Caco-2 (cell line): Measurements from ENCODE around the gene ATAD3A. TPM values are rescaled to one million over a fixed set of nuclear protein-coding genes. Genes with fewer than 3 reads are reported as not detected.

Source experiments
- BruUV-seq: library from RNA; stranded (reverse); fragments of 400-500 nt; replicated peaks from 2 replicates; lab custom pipeline; 2021; lab: Mats Ljungman, UMichigan
- CTCF ChIA-PET: fragments of 300-600 bp; sonication (Branson Sonifier 250); formaldehyde crosslinking; loops from one replicate; lab custom pipeline; 2022; ENCODE audit warnings: antibody characterized with exemption; lab: Charles Lee
- POLR2A ChIA-PET: fragments of 300-600 bp; sonication (Branson Sonifier 250); formaldehyde crosslinking; loops from one replicate; lab custom pipeline; 2022; ENCODE audit warnings: antibody characterized with exemption; lab: Charles Lee
- DNase-seq, 2 experiments: peaks; one replicate each; pipeline versions ENCODE4 v3.0.0 to v3.0.0-alpha.2; 2020 to 2022
- H3K27me3 ChIP-seq: replicated peaks from 2 replicates; pipeline ENCODE4 v1.6.0; 2011; ENCODE audit warnings: low read length; ENCODE audit not compliant: control insufficient read depth, insufficient read depth
- H3K36me3 ChIP-seq: 2 replicates; pipeline ENCODE4 v1.5.1; 2011; ENCODE audit warnings: low read length; ENCODE audit not compliant: control insufficient read depth, insufficient read depth
- H3K4me1 ChIP-seq: fragments of 250-450 bp; sonication (Bioruptor Pico); 2 replicates; pipeline ENCODE4 v1.5.1; 2020; ENCODE audit warnings: mild to moderate bottlenecking
- H3K4me3 ChIP-seq: 2 replicates; pipeline ENCODE4 v1.5.1; 2011; ENCODE audit warnings: low read depth, mild to moderate bottlenecking, control low read depth, low read length
- H3K9me3 ChIP-seq: fragments of 250-450 bp; sonication (Bioruptor Pico); 2 replicates; pipeline ENCODE4 v1.5.1; 2020; ENCODE audit warnings: mild to moderate bottlenecking, moderate library complexity
- H3K27ac Mint-ChIP-seq: one replicate; pipeline ENCODE4 v1.8.0; 2022; ENCODE audit warnings: mixed read lengths; ENCODE audit not compliant: unreplicated experiment
- H3K27me3 Mint-ChIP-seq: one replicate; pipeline ENCODE4 v1.8.0; 2022; ENCODE audit warnings: mixed read lengths; ENCODE audit not compliant: insufficient read depth, unreplicated experiment
- H3K36me3 Mint-ChIP-seq: one replicate; pipeline ENCODE4 v1.8.0; 2022; ENCODE audit warnings: mild to moderate bottlenecking, mixed read lengths; ENCODE audit not compliant: insufficient read depth, unreplicated experiment
- H3K4me1 Mint-ChIP-seq: one replicate; pipeline ENCODE4 v1.8.0; 2022; ENCODE audit warnings: low read depth, mixed read lengths; ENCODE audit not compliant: unreplicated experiment
- H3K4me3 Mint-ChIP-seq: one replicate; pipeline ENCODE4 v1.8.0; 2022; ENCODE audit warnings: mild to moderate bottlenecking, moderate library complexity, mixed read lengths; ENCODE audit not compliant: unreplicated experiment
- H3K9me3 Mint-ChIP-seq: one replicate; pipeline ENCODE4 v1.8.0; 2022; ENCODE audit warnings: mixed read lengths; ENCODE audit not compliant: unreplicated experiment
- intact Hi-C: fragments of 100-400 bp; cut with micrococcal nuclease; formaldehyde crosslinking; loops from one replicate; pipeline ENCODE4 v1.10.0; 2022; ENCODE audit not compliant: unreplicated experiment
- total RNA-seq: library from RNA; stranded (reverse); gene quantifications from 2 replicates; pipeline ENCODE4 v1.2.3, GENCODE V29; 2022
- TF ChIP-seq, protein P1 (sequence below), 2 experiments: fragments of 200-600 bp in 1 of 2; IDR thresholded peaks; 1 replicate in 1 of 2; 2 replicates in 1 of 2; pipeline versions ENCODE4 v1.5.1 to v1.8.0; 2011 to 2022; ENCODE audit warnings: antibody characterized with exemption in 1 of 2, control low read depth in 1 of 2, inconsistent platforms in 1 of 2, low read depth in 1 of 2, low read length in 1 of 2, mild to moderate bottlenecking in 1 of 2, moderate library complexity in 1 of 2; ENCODE audit not compliant: insufficient read depth in 1 of 2, severe bottlenecking in 1 of 2, unreplicated experiment in 1 of 2

ATAD3A gene
- total RNA-seq, 1 experiment from 2014 or later: 58.6 TPM

DNA sequence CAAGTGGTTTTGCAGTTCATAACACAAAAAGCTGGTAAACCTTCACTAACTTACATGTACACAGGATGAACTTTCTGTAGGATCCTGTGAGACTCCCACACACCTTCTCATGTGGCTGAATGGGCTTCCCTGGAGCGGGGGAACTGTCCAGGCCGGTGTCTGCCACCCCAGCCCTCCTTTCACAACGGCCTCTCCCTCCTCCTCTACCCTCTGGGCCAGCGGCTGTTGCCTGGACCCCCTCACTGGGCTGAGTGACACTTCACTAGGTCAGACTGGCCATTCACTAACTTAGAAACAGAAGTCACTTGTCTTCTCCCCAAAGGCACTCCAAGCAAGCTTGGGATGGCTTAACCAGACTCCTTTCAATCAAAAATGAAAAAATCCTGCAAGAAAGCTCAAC lies 46.6 kb downstream of the ATAD3A start:
- Mint-ChIP-seq H3K4me3 (no peak overlapping the region), H3K27me3 (no peaks in the 10 kb centered on the region)

DNA sequence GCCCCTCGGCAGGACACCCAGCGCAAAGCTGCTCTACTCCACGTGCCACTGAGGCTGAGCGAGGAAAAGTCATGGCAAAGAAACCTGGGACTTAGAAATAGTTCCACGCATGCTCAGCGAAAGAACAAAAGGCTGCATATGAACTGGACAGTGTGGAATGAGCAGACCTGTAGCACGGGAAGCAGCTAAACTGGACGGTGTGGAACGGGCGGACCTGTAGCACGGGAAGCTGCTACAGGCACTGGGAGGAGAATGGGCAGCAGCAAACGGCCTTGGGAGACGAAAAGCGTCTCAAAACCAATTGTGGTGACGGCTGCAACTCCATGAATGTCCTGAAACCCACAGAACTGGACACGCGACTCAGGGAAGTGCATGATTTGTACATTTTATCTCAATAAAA lies 47.1 kb downstream of the ATAD3A start:
- Mint-ChIP-seq H3K27ac (no peak overlapping the region), H3K9me3 (no peaks in the 10 kb centered on the region), H3K4me1 (no peaks in the 10 kb centered on the region), H3K4me3 (no peak overlapping the region), H3K36me3 (peaks cover 55% of the 10 kb centered on the region), H3K27me3 (no peaks in the 10 kb centered on the region)
- Histone ChIP-seq H3K9me3 (no peaks in the 10 kb centered on the region), H3K4me1 (no peaks in the 10 kb centered on the region), H3K4me3 (no peak overlapping the region), H3K36me3 (no peaks in the 10 kb centered on the region), H3K27me3 (no peaks in the 10 kb centered on the region)
- no TSS peak for BruUV-seq
- intact Hi-C loops: no loop called here
- no peak for DNase-seq
- CTCF ChIA-PET: no interaction called here
- POLR2A ChIA-PET: no interaction called here
- TF ChIP-seq, protein P1, sequence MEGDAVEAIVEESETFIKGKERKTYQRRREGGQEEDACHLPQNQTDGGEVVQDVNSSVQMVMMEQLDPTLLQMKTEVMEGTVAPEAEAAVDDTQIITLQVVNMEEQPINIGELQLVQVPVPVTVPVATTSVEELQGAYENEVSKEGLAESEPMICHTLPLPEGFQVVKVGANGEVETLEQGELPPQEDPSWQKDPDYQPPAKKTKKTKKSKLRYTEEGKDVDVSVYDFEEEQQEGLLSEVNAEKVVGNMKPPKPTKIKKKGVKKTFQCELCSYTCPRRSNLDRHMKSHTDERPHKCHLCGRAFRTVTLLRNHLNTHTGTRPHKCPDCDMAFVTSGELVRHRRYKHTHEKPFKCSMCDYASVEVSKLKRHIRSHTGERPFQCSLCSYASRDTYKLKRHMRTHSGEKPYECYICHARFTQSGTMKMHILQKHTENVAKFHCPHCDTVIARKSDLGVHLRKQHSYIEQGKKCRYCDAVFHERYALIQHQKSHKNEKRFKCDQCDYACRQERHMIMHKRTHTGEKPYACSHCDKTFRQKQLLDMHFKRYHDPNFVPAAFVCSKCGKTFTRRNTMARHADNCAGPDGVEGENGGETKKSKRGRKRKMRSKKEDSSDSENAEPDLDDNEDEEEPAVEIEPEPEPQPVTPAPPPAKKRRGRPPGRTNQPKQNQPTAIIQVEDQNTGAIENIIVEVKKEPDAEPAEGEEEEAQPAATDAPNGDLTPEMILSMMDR (IDR thresholded peaks at IDR 0.05; ENCODE audit: insufficient read depth in 1 of 2, low read depth in 1 of 2, low read length in 1 of 2, severe bottlenecking in 1 of 2, unreplicated experiment in 1 of 2): no peak

More for the DNA sequence above, 46.6 kb downstream of the ATAD3A start:
- ChIA-PET CTCF (no interaction called here), POLR2A (no interaction called here)
- TF ChIP-seq, protein P1 (IDR thresholded peaks at IDR 0.05; ENCODE audit: insufficient read depth in 1 of 2, low read depth in 1 of 2, low read length in 1 of 2, severe bottlenecking in 1 of 2, unreplicated experiment in 1 of 2): no peak
- Histone ChIP-seq H3K4me1 (no peaks in the 10 kb centered on the region), H3K27me3 (no peaks in the 10 kb centered on the region), H3K9me3 (no peaks in the 10 kb centered on the region), H3K36me3 (no peaks in the 10 kb centered on the region), H3K4me3 (no peak overlapping the region)
- intact Hi-C loops: no loop called here
- Mint-ChIP-seq H3K9me3 (no peaks in the 10 kb centered on the region), H3K4me1 (no peaks in the 10 kb centered on the region), H3K27ac (no peak overlapping the region), H3K36me3 (peaks cover 51% of the 10 kb centered on the region)
- no TSS peak for BruUV-seq
- DNase-seq: no peak

- no peaks in the 10 kb centered on the region for H3K27me3 Mint-ChIP-seq
- H3K36me3 Mint-ChIP-seq: peaks cover 58% of the 10 kb centered on the region
- no peaks in the 10 kb centered on the region for H3K9me3 Mint-ChIP-seq
- BruUV-seq: no TSS peak
- H3K36me3 ChIP-seq: no peaks in the 10 kb centered on the region
- H3K4me3 Mint-ChIP-seq: no peak overlapping the region
- no peaks in the 10 kb centered on the region for H3K27me3 ChIP-seq
- ChIA-PET POLR2A (no interaction called here), CTCF (no interaction called here)
- H3K4me3 ChIP-seq: no peak overlapping the region
- DNase-seq: no peak
- no peaks in the 10 kb centered on the region for H3K9me3 ChIP-seq
- no peaks in the 10 kb centered on the region for H3K4me1 Mint-ChIP-seq
- no peaks in the 10 kb centered on the region for H3K4me1 ChIP-seq
- TF ChIP-seq, protein P1 (IDR thresholded peaks at IDR 0.05; ENCODE audit: insufficient read depth in 1 of 2, low read depth in 1 of 2, low read length in 1 of 2, severe bottlenecking in 1 of 2, unreplicated experiment in 1 of 2): no peak
- intact Hi-C loops: no loop called here
- no peak overlapping the region for H3K27ac Mint-ChIP-seq
Observed at GRCh38 chr1:1560178-1560577, 48.2 kb downstream of the ATAD3A start.
